CD4-positive, alpha-beta memory T cell (primary cell): ENCODE data around the gene GALNTL6. TPM values are rescaled to one million over a fixed set of nuclear protein-coding genes. Genes with fewer than 3 reads are reported as not detected.

Source experiments
- CTCF ChIA-PET: fragments of 350-600 bp; sonication (Branson Sonifier 250); formaldehyde crosslinking; loops from one replicate; lab custom pipeline; 2021; ENCODE audit warnings: inconsistent platforms; ENCODE audit not compliant: partially characterized antibody; lab: Charles Lee
- POLR2A ChIA-PET: fragments of 350-600 bp; sonication (Branson Sonifier 250); formaldehyde crosslinking; loops from one replicate; lab custom pipeline; 2021; ENCODE audit not compliant: partially characterized antibody; lab: Charles Lee
- DNase-seq, 5 donors: peaks; one replicate each; pipeline versions ENCODE4 v3.0.0 to v3.0.0-alpha.2; 2020 to 2022; ENCODE audit warnings: mixed read lengths in 1 of 5
- H3K27ac ChIP-seq: one replicate; pipeline ENCODE4 v1.7.0; 2013; ENCODE audit warnings: low read depth, low read length
- H3K27me3 ChIP-seq: 2 replicates; pipeline ENCODE4 v1.7.0; 2013; ENCODE audit warnings: mild to moderate bottlenecking, low read length, moderate library complexity; ENCODE audit not compliant: insufficient read depth
- H3K36me3 ChIP-seq: 2 replicates; pipeline ENCODE4 v1.7.0; 2013; ENCODE audit warnings: mild to moderate bottlenecking, low read length, moderate library complexity; ENCODE audit not compliant: insufficient read depth
- H3K4me1 ChIP-seq: 2 replicates; pipeline ENCODE4 v1.7.0; 2013; ENCODE audit warnings: mild to moderate bottlenecking, low read length, moderate library complexity; ENCODE audit not compliant: insufficient read depth
- H3K4me3 ChIP-seq, 2 donors: one replicate each; pipeline ENCODE4 v1.7.0; 2013; ENCODE audit warnings: low read length in 2 of 2, mild to moderate bottlenecking in 1 of 2
- H3K9me3 ChIP-seq, 2 donors: one replicate each; pipeline ENCODE4 v1.7.0; 2013; ENCODE audit warnings: low read length in 2 of 2, control low read depth in 1 of 2; ENCODE audit not compliant: control insufficient read depth in 1 of 2
- H3K27ac Mint-ChIP-seq, 7 donors: one replicate each; pipeline ENCODE4 v1.8.0; 2020 to 2021; ENCODE audit warnings: mixed read lengths in 7 of 7, mild to moderate bottlenecking in 6 of 7, inconsistent platforms in 3 of 7, moderate library complexity in 3 of 7
- H3K27me3 Mint-ChIP-seq, 2 donors: one replicate each; pipeline ENCODE4 v1.8.0; 2020 to 2021; ENCODE audit warnings: mixed read lengths in 2 of 2
- H3K36me3 Mint-ChIP-seq, 2 donors: one replicate each; pipeline ENCODE4 v1.8.0; 2020 to 2021; ENCODE audit warnings: mixed read lengths in 2 of 2, inconsistent platforms in 1 of 2, mild to moderate bottlenecking in 1 of 2
- H3K4me1 Mint-ChIP-seq, 4 donors: one replicate each; pipeline ENCODE4 v1.8.0; 2020 to 2021; ENCODE audit warnings: mixed read lengths in 4 of 4, mild to moderate bottlenecking in 1 of 4
- H3K4me3 Mint-ChIP-seq, 8 donors: one replicate each; pipeline ENCODE4 v1.8.0; 2020 to 2021; ENCODE audit warnings: mixed read lengths in 8 of 8, mild to moderate bottlenecking in 7 of 8, moderate library complexity in 6 of 8, inconsistent platforms in 3 of 8
- H3K9me3 Mint-ChIP-seq, 8 donors: one replicate each; pipeline ENCODE4 v1.8.0; 2020 to 2021; ENCODE audit warnings: mixed read lengths in 8 of 8, mild to moderate bottlenecking in 5 of 8, inconsistent platforms in 3 of 8, moderate library complexity in 1 of 8
- intact Hi-C: fragments of 100-400 bp; cut with micrococcal nuclease; formaldehyde crosslinking; loops from one replicate; pipeline ENCODE4 v1.15.1; 2023
- polyA plus RNA-seq, 2 donors: library from polyadenylated mRNA; unstranded; fragments of 300-500 nt; fragmentation: Illumina TruSeq; gene quantifications; one replicate each; pipeline ENCODE4 v1.2.3, GENCODE V29; 2021
- total RNA-seq, 2 experiments: library from RNA; stranded (reverse); gene quantifications; one replicate each; pipeline ENCODE4 v1.2.3, GENCODE V29; 2021

The GALNTL6 gene
- total and polyA plus RNA-seq, 4 experiments from 2014 or later, result not detected

- H3K4me1 ChIP-seq, result no peaks in the 10 kb centered on the region
- Mint-ChIP-seq H3K27me3 (no peaks in the 10 kb centered on the region), H3K36me3 (no peaks in the 10 kb centered on the region), H3K27ac (no peak overlapping the region), H3K9me3 (peaks cover 0 to 10% (median 6%) of the 10 kb centered on the region in 8 donors), H3K4me1 (no peaks in the 10 kb centered on the region), H3K4me3 (no peak overlapping the region)
- DNase-seq, result no peak
- H3K27me3 ChIP-seq, result no peaks in the 10 kb centered on the region
- no peaks in the 10 kb centered on the region for H3K36me3 ChIP-seq
- no peak overlapping the region for H3K4me3 ChIP-seq
- no peaks in the 10 kb centered on the region for H3K9me3 ChIP-seq
- ChIA-PET CTCF (no interaction called here), POLR2A (no interaction called here)
- intact Hi-C loops, result no loop called here
- no peak overlapping the region for H3K27ac ChIP-seq
Measured at GRCh38 chr4:172152284-172152683, 339.1 kb downstream of the GALNTL6 start.

- peaks cover 0 to 10% (median 6%) of the 10 kb centered on the region in 8 donors for H3K9me3 Mint-ChIP-seq
- DNase-seq, result no peak
- H3K4me3 Mint-ChIP-seq, result no peak overlapping the region
- POLR2A ChIA-PET, result no interaction called here
- no peaks in the 10 kb centered on the region for H3K4me1 Mint-ChIP-seq
- Histone ChIP-seq H3K27me3 (no peaks in the 10 kb centered on the region), H3K9me3 (no peaks in the 10 kb centered on the region), H3K36me3 (no peaks in the 10 kb centered on the region), H3K4me1 (no peaks in the 10 kb centered on the region), H3K4me3 (no peak overlapping the region), H3K27ac (no peak overlapping the region)
- H3K27ac Mint-ChIP-seq, result no peak overlapping the region
- H3K36me3 Mint-ChIP-seq, result no peaks in the 10 kb centered on the region
- intact Hi-C loops, result no loop called here
- CTCF ChIA-PET, result no interaction called here
- H3K27me3 Mint-ChIP-seq, result no peaks in the 10 kb centered on the region
Measured at GRCh38 chr4:172153719-172154118, 340.5 kb downstream of the GALNTL6 start.

GRCh38 chr4:172155838-172156345 lies 342.7 kb downstream of the GALNTL6 start:
- Histone ChIP-seq H3K9me3 (no peaks in the 10 kb centered on the region), H3K4me1 (no peaks in the 10 kb centered on the region), H3K36me3 (no peaks in the 10 kb centered on the region), H3K4me3 (no peak overlapping the region), H3K27ac (no peak overlapping the region), H3K27me3 (no peaks in the 10 kb centered on the region)
- intact Hi-C loops, result no loop called here
- H3K9me3 Mint-ChIP-seq, result peaks cover 0 to 11% (median 6%) of the 10 kb centered on the region in 8 donors
- no peak overlapping the region for H3K4me3 Mint-ChIP-seq
- ChIA-PET CTCF (interaction anchor here (0.6 kb wide), 1 partner anchor 8 kb away, joined by 3 read pairs; no protein-coding TSS in a partner anchor), POLR2A (no interaction called here)
- no peaks in the 10 kb centered on the region for H3K4me1 Mint-ChIP-seq
- no peak overlapping the region for H3K27ac Mint-ChIP-seq
- DNase-seq, result no peak
- H3K27me3 Mint-ChIP-seq, result no peaks in the 10 kb centered on the region
- H3K36me3 Mint-ChIP-seq, result no peaks in the 10 kb centered on the region

- no peak for DNase-seq
- Histone ChIP-seq H3K9me3 (no peaks in the 10 kb centered on the region), H3K4me3 (no peak overlapping the region), H3K27me3 (no peaks in the 10 kb centered on the region), H3K4me1 (no peaks in the 10 kb centered on the region), H3K27ac (no peak overlapping the region), H3K36me3 (no peaks in the 10 kb centered on the region)
- no peaks in the 10 kb centered on the region for H3K27me3 Mint-ChIP-seq
- H3K4me3 Mint-ChIP-seq, result no peak overlapping the region
- ChIA-PET CTCF (no interaction called here), POLR2A (no interaction called here)
- no peaks in the 10 kb centered on the region for H3K4me1 Mint-ChIP-seq
- no peaks in the 10 kb centered on the region for H3K36me3 Mint-ChIP-seq
- no peak overlapping the region for H3K27ac Mint-ChIP-seq
- intact Hi-C loops, result no loop called here
- peaks cover 0 to 13% (median 6%) of the 10 kb centered on the region in 8 donors for H3K9me3 Mint-ChIP-seq
Measured at GRCh38 chr4:172157946-172158345, 344.7 kb downstream of the GALNTL6 start.

GRCh38 chr4:172163215-172163614 lies 350.0 kb downstream of the GALNTL6 start:
- Histone ChIP-seq H3K4me1 (no peaks in the 10 kb centered on the region), H3K9me3 (no peaks in the 10 kb centered on the region), H3K4me3 (no peak overlapping the region), H3K27me3 (no peaks in the 10 kb centered on the region), H3K27ac (no peak overlapping the region), H3K36me3 (no peaks in the 10 kb centered on the region)
- POLR2A ChIA-PET, result no interaction called here
- no peaks in the 10 kb centered on the region for H3K27me3 Mint-ChIP-seq
- no peak overlapping the region for H3K27ac Mint-ChIP-seq
- intact Hi-C loops, result no loop called here
- H3K4me1 Mint-ChIP-seq, result no peaks in the 10 kb centered on the region
- CTCF ChIA-PET, result interaction anchor here (0.6 kb wide), 1 partner anchor 8 kb away, joined by 3 read pairs; no protein-coding TSS in a partner anchor
- H3K4me3 Mint-ChIP-seq, result no peak overlapping the region
- DNase-seq, result no peak
- H3K9me3 Mint-ChIP-seq, result peaks cover 0 to 11% (median 3%) of the 10 kb centered on the region in 8 donors
- no peaks in the 10 kb centered on the region for H3K36me3 Mint-ChIP-seq

- DNase-seq, result no peak
- ChIA-PET CTCF (no interaction called here), POLR2A (no interaction called here)
- no peaks in the 10 kb centered on the region for H3K36me3 ChIP-seq
- H3K4me1 Mint-ChIP-seq, result no peaks in the 10 kb centered on the region
- no peaks in the 10 kb centered on the region for H3K27me3 Mint-ChIP-seq
- intact Hi-C loops, result no loop called here
- H3K9me3 Mint-ChIP-seq, result peaks cover 2 to 12% (median 5%) of the 10 kb centered on the region in 8 donors
- H3K9me3 ChIP-seq, result no peaks in the 10 kb centered on the region
- H3K27me3 ChIP-seq, result no peaks in the 10 kb centered on the region
- no peak overlapping the region for H3K4me3 Mint-ChIP-seq
- no peak overlapping the region for H3K27ac Mint-ChIP-seq
- H3K36me3 Mint-ChIP-seq, result no peaks in the 10 kb centered on the region
- no peaks in the 10 kb centered on the region for H3K4me1 ChIP-seq
- no peak overlapping the region for H3K27ac ChIP-seq
- H3K4me3 ChIP-seq, result no peak overlapping the region
Measured at GRCh38 chr4:172168888-172169287, 355.7 kb downstream of the GALNTL6 start.

GRCh38 chr4:172169871-172170270 lies 356.7 kb downstream of the GALNTL6 start:
- no peaks in the 10 kb centered on the region for H3K27me3 ChIP-seq
- CTCF ChIA-PET, result no interaction called here
- DNase-seq, result no peak
- H3K36me3 ChIP-seq, result no peaks in the 10 kb centered on the region
- H3K9me3 ChIP-seq, result no peaks in the 10 kb centered on the region
- H3K36me3 Mint-ChIP-seq, result no peaks in the 10 kb centered on the region
- H3K4me1 Mint-ChIP-seq, result no peaks in the 10 kb centered on the region
- H3K9me3 Mint-ChIP-seq, result peaks cover 2 to 12% (median 3%) of the 10 kb centered on the region in 8 donors
- H3K4me3 Mint-ChIP-seq, result no peak overlapping the region
- H3K27me3 Mint-ChIP-seq, result no peaks in the 10 kb centered on the region
- intact Hi-C loops, result no loop called here
- no peak overlapping the region for H3K4me3 ChIP-seq
- no peak overlapping the region for H3K27ac ChIP-seq
- POLR2A ChIA-PET, result no interaction called here
- no peaks in the 10 kb centered on the region for H3K4me1 ChIP-seq
- no peak overlapping the region for H3K27ac Mint-ChIP-seq
